GM15510 (cell line): ENCODE results near the gene SMPX.

ENCODE experiments used
- POLR2A ChIP-seq: IDR thresholded peaks from 3 replicates; pipeline ENCODE4 v1.6.1; 2011; ENCODE audit warnings: borderline replicate concordance; ENCODE audit not compliant: insufficient read length; ENCODE audit errors: extremely low read depth

Gene SMPX

GRCh38 chrX:21659320-21659719 lies 98.6 kb downstream of the SMPX start:
- TF ChIP-seq POLR2A: no peak

GRCh38 chrX:21658746-21659145 lies 99.2 kb downstream of the SMPX start:
- TF ChIP-seq POLR2A: no peak

- TF ChIP-seq POLR2A: no peak
Measured at GRCh38 chrX:21658152-21658737, 99.7 kb downstream of the SMPX start, which contains the start of gene KLHL34. Gene KLHL34 (minus strand): TSS chrX:21658330. CDS start chrX:21657788, 542 bp downstream.

- no peak for TF ChIP-seq POLR2A
Measured at GRCh38 chrX:21657318-21658151, 100.4 kb downstream of the SMPX start.

GRCh38 chrX:21656587-21657317 lies 101.2 kb downstream of the SMPX start:
- TF ChIP-seq POLR2A: no peak
